MM.1S (cell line): ENCODE data around the gene ADARB2.

Experiments
- DNase-seq: peaks from one replicate; pipeline ENCODE4 v3.0.0-alpha.2; 2015
- H2AFZ ChIP-seq: fragments of 300-600 bp; sonication (generic); 2 replicates; pipeline ENCODE4 v1.6.0; 2016; ENCODE audit warnings: antibody characterized with exemption, low read length
- H3F3A ChIP-seq: fragments of 300-600 bp; sonication (generic); 2 replicates; pipeline ENCODE4 v1.6.1; 2016; ENCODE audit warnings: mild to moderate bottlenecking, antibody characterized with exemption, low read length, moderate library complexity, mixed read lengths; ENCODE audit not compliant: insufficient read depth
- H3K27ac ChIP-seq: fragments of 300-600 bp; sonication (generic); 2 replicates; pipeline ENCODE4 v1.5.1; 2016; ENCODE audit warnings: mild to moderate bottlenecking, low read length
- H3K27me3 ChIP-seq: fragments of 300-600 bp; sonication (generic); replicated peaks from 2 replicates; pipeline ENCODE4 v1.6.0; 2016; ENCODE audit warnings: low read length; ENCODE audit not compliant: insufficient read depth
- H3K36me3 ChIP-seq: fragments of 300-600 bp; sonication (generic); replicated peaks from 2 replicates; pipeline ENCODE4 v1.6.1; 2016; ENCODE audit warnings: mild to moderate bottlenecking, low read length, mixed read lengths; ENCODE audit not compliant: insufficient read depth
- H3K4me1 ChIP-seq: fragments of 300-600 bp; sonication (generic); 2 replicates; pipeline ENCODE4 v1.6.1; 2016; ENCODE audit warnings: low read length, mixed read lengths
- H3K4me2 ChIP-seq: fragments of 300-600 bp; sonication (generic); 2 replicates; pipeline ENCODE4 v1.6.0; 2016; ENCODE audit warnings: low read depth, low read length
- H3K4me3 ChIP-seq: fragments of 300-600 bp; sonication (generic); 2 replicates; pipeline ENCODE4 v1.5.1; 2016; ENCODE audit warnings: low read length, mixed read lengths
- H3K79me2 ChIP-seq: fragments of 300-600 bp; sonication (generic); 2 replicates; pipeline ENCODE4 v1.6.1; 2016; ENCODE audit warnings: mixed run types, low read length, mixed read lengths
- H3K9ac ChIP-seq: fragments of 300-600 bp; sonication (generic); 2 replicates; pipeline ENCODE4 v1.6.1; 2016; ENCODE audit warnings: low read length, mixed read lengths
- H3K9me2 ChIP-seq: fragments of 300-600 bp; sonication (generic); replicated peaks from 2 replicates; pipeline ENCODE4 v1.6.1; 2016; ENCODE audit warnings: mild to moderate bottlenecking, low read length, mixed read lengths; ENCODE audit not compliant: insufficient read depth
- H3K9me3 ChIP-seq: fragments of 300-600 bp; sonication (generic); replicated peaks from 2 replicates; pipeline ENCODE4 v1.6.1; 2016; ENCODE audit warnings: mild to moderate bottlenecking, low read length, mixed read lengths; ENCODE audit not compliant: insufficient read depth
- H4K20me1 ChIP-seq: fragments of 300-600 bp; sonication (generic); 2 replicates; pipeline ENCODE4 v1.6.1; 2016; ENCODE audit warnings: mild to moderate bottlenecking, low read length, moderate library complexity, mixed read lengths; ENCODE audit not compliant: insufficient read depth
- CTCF ChIP-seq: fragments of 300-600 bp; sonication (generic); IDR thresholded peaks from 2 replicates; pipeline ENCODE4 v1.5.1; 2016; ENCODE audit warnings: antibody characterized with exemption, low read length, mixed read lengths
- EZH2 ChIP-seq: fragments of 300-600 bp; sonication (generic); optimal IDR thresholded peaks from 2 replicates; pipeline ENCODE3; 2017; ENCODE audit warnings: low read depth, mild to moderate bottlenecking, antibody characterized with exemption, low read length, mixed read lengths
- EZH2phosphoT487 ChIP-seq: fragments of 300-600 bp; sonication (generic); IDR thresholded peaks from 2 replicates; pipeline ENCODE4 v1.6.1; 2018; ENCODE audit warnings: antibody characterized with exemption, low read length

The ADARB2 gene

GRCh38 chr10:1559761-1560160 is 177.6 kb downstream of the ADARB2 start:
- Histone ChIP-seq H2AFZ (no peak overlapping the region), H3K4me3 (no peak overlapping the region), H3F3A (no peaks in the 10 kb centered on the region), H3K9me3 (no peaks in the 10 kb centered on the region), H3K4me1 (no peaks in the 10 kb centered on the region), H3K27ac (no peak overlapping the region), H3K79me2 (no peaks in the 10 kb centered on the region), H3K9me2 (no peaks in the 10 kb centered on the region), H3K4me2 (no peak overlapping the region), H3K36me3 (no peaks in the 10 kb centered on the region), H4K20me1 (no peaks in the 10 kb centered on the region), H3K27me3 (no peaks in the 10 kb centered on the region; the same call in 1 of the 2 replicates), H3K9ac (no peak overlapping the region)
- no peak for DNase-seq
- TF ChIP-seq CTCF, result no peak
- TF ChIP-seq EZH2phosphoT487, result no peak
- TF ChIP-seq EZH2, result no peak

- no peak for TF ChIP-seq CTCF
- TF ChIP-seq EZH2phosphoT487, result no peak
- no peak for TF ChIP-seq EZH2
- Histone ChIP-seq H3K27me3 (peaks cover 3% of the 10 kb centered on the region; the same call in 1 of the 2 replicates), H3K36me3 (no peaks in the 10 kb centered on the region), H3K4me1 (no peaks in the 10 kb centered on the region), H2AFZ (no peak overlapping the region), H3K27ac (no peak overlapping the region), H3K4me2 (no peak overlapping the region), H3K4me3 (no peak overlapping the region), H3K79me2 (no peaks in the 10 kb centered on the region), H3K9me2 (no peaks in the 10 kb centered on the region), H3K9me3 (no peaks in the 10 kb centered on the region), H3F3A (no peaks in the 10 kb centered on the region), H3K9ac (no peak overlapping the region), H4K20me1 (no peaks in the 10 kb centered on the region)
- no peak for DNase-seq
These were observed 178.0 kb downstream of the ADARB2 start for GRCh38 chr10:1559311-1559710.

- no peaks in the 10 kb centered on the region for H3K9me3 ChIP-seq
- no peaks in the 10 kb centered on the region for H3K36me3 ChIP-seq
- no peak for TF ChIP-seq EZH2
- no peak for TF ChIP-seq EZH2phosphoT487
- H3K9me2 ChIP-seq, result no peaks in the 10 kb centered on the region
- H3K9ac ChIP-seq, result no peak overlapping the region
- H3K4me1 ChIP-seq, result no peaks in the 10 kb centered on the region
- no peak overlapping the region for H3K27ac ChIP-seq
- no peak overlapping the region for H3K4me2 ChIP-seq
- no peak overlapping the region for H3K4me3 ChIP-seq
- peaks cover 3% of the 10 kb centered on the region; the same call in 1 of the 2 replicates for H3K27me3 ChIP-seq
- DNase-seq, result no peak
- H3F3A ChIP-seq, result no peaks in the 10 kb centered on the region
- no peaks in the 10 kb centered on the region for H3K79me2 ChIP-seq
- H4K20me1 ChIP-seq, result no peaks in the 10 kb centered on the region
- no peak overlapping the region for H2AFZ ChIP-seq
These were observed 178.4 kb downstream of the ADARB2 start for GRCh38 chr10:1558906-1559305.

GRCh38 chr10:1557081-1557480 is 180.2 kb downstream of the ADARB2 start:
- Histone ChIP-seq H3K9me2 (no peaks in the 10 kb centered on the region), H3K36me3 (no peaks in the 10 kb centered on the region), H3K4me1 (no peaks in the 10 kb centered on the region), H3K4me2 (no peak overlapping the region), H3K4me3 (no peak overlapping the region), H4K20me1 (no peaks in the 10 kb centered on the region), H3K27me3 (peaks cover 3% of the 10 kb centered on the region; the same call in 1 of the 2 replicates), H2AFZ (no peak overlapping the region), H3K27ac (no peak overlapping the region), H3K9me3 (no peaks in the 10 kb centered on the region), H3K79me2 (no peaks in the 10 kb centered on the region), H3K9ac (no peak overlapping the region), H3F3A (no peaks in the 10 kb centered on the region)
- no peak for DNase-seq
- TF ChIP-seq EZH2, result no peak
- TF ChIP-seq CTCF, result no peak
- TF ChIP-seq EZH2phosphoT487, result no peak
